Pancreas (tissue), 10 donors: ENCODE data around the gene PADI4. TPM values are rescaled to one million over a fixed set of nuclear protein-coding genes. Genes with fewer than 3 reads are reported as not detected.

Source experiments
- ATAC-seq, 4 donors: fragments of 200-7000 bp; cut with Tn5 transposase; one replicate each; pipeline versions ENCODE4 v1.8.0 to v1.9.1; 2020; ENCODE audit warnings: mild to moderate bottlenecking in 4 of 4, moderate library complexity in 4 of 4
- DNase-seq, 6 donors: peaks; one replicate each; pipeline ENCODE4 v3.0.0-alpha.2; 2020
- FAIRE-seq: peaks from 2 replicates; lab custom pipeline; 2012; peaks lifted over from hg19 to GRCh38; lab: Jason Lieb, UNC
- H3K27ac ChIP-seq, 4 donors: fragments of 200-600 bp; sonication (generic); 1 replicate in 3 of 4; 2 replicates in 1 of 4; pipeline versions ENCODE4 v1.5.0 to v1.8.0; 2020
- H3K27me3 ChIP-seq, 4 donors: fragments of 200-600 bp; one replicate each; pipeline ENCODE4 v1.8.0; 2021
- H3K36me3 ChIP-seq, 3 donors: fragments of 200-600 bp; sonication (generic) in 1 of 3; one replicate each; pipeline versions ENCODE4 v1.5.0 to v1.8.0; 2020 to 2021
- H3K4me1 ChIP-seq, 3 donors: fragments of 200-600 bp; one replicate each; pipeline ENCODE4 v1.8.0; 2021
- H3K4me3 ChIP-seq, 4 donors: fragments of 200-600 bp; sonication (generic) in 2 of 4; one replicate each; pipeline versions ENCODE4 v1.5.0 to v1.8.0; 2020 to 2021
- H3K9me3 ChIP-seq, 4 donors: fragments of 200-600 bp; one replicate each; pipeline ENCODE4 v1.8.0; 2021
- CTCF ChIP-seq, 4 donors: fragments of 200-600 bp; sonication (generic) in 3 of 4; IDR thresholded peaks; one replicate each; pipeline versions ENCODE4 v1.5.0 to v1.8.0; 2021; ENCODE audit warnings: antibody characterized with exemption in 4 of 4
- WGBS, 2 donors: extraction: QIAGEN DNeasy Blood & Tissue Kit; methylation state at CpG; one replicate each; pipeline ENCODE4 v1.1.7; 2013; 5-methylcytosine and 5-hydroxymethylcytosine counted together
- intact Hi-C, 3 donors: fragments of 100-400 bp; cut with DNase I; formaldehyde crosslinking; loops; one replicate each; pipeline versions ENCODE4 v1.11.1 to v1.14.2; 2022
- polyA plus RNA-seq, 2 donors: library from polyadenylated mRNA; stranded (reverse); fragments of 200-250 nt; gene quantifications; one replicate each; pipeline ENCODE4 v1.2.3, GENCODE V29; 2013
- total RNA-seq, 6 donors: library from RNA; stranded (reverse); fragmentation: NEBNext Ultra II Directional in 4 of 6; extraction: Animal tissue kit (Norgen Biotek cat#: 25700) in 4 of 6; gene quantifications; one replicate each; pipeline versions ENCODE4 v1.2.1 to v1.2.4, GENCODE V29; 2021 to 2023
- donor health status: healthy with polysubstance abuse.
- donor health status: DM: no; HTN: no; CAD: no; lungs with moderate emphysema.
- donor health status: DM: no; HTN: no; CAD: no.
- donor health status: control.
- donor health status: control.
- donor health status: Bipolar disorder and iron deficiency.
- donor health status: DM: yes; HTN: yes; CAD: no.
- donor health status: DM: no; HTN: no; CAD: no.
- donor health status: DM: no; HTN: no; CAD: no.
- donor health status: DM: yes; HTN: yes; CAD: no.

The PADI4 gene
- total and polyA plus RNA-seq, 8 donors: 0.06 to 0.83 (median 0.43) TPM; not detected in 4

- no peaks in the 10 kb centered on the region for H3K9me3 ChIP-seq
- 88 to 91% methylated on average over 10 of the region's 10 CpGs for WGBS, 2 donors
- FAIRE-seq (no peak), ATAC-seq (no peak), DNase-seq (no peak)
- H3K27ac ChIP-seq: no peak overlapping the region
- H3K36me3 ChIP-seq: no peaks in the 10 kb centered on the region
- H3K4me1 ChIP-seq: no peaks in the 10 kb centered on the region
- intact Hi-C loops: no loop called here
- TF ChIP-seq CTCF (IDR thresholded peaks at IDR 0.05): no peak
- H3K27me3 ChIP-seq: no peaks in the 10 kb centered on the region
- H3K4me3 ChIP-seq: no peak overlapping the region
Measured at GRCh38 chr1:17375651-17376050, 67.7 kb downstream of the PADI4 start.

GRCh38 chr1:17377325-17377953 lies 69.4 kb downstream of the PADI4 start:
- DNase-seq: no peak
- no peak for ATAC-seq
- no peak overlapping the region for H3K4me3 ChIP-seq
- intact Hi-C loops: no loop called here
- no peak for FAIRE-seq
- no peaks in the 10 kb centered on the region for H3K9me3 ChIP-seq
- WGBS, 2 donors: 10 to 13% methylated on average over 16 of the region's 16 CpGs
- no peak for TF ChIP-seq CTCF (IDR thresholded peaks at IDR 0.05)
- no peaks in the 10 kb centered on the region for H3K27me3 ChIP-seq
- no peaks in the 10 kb centered on the region for H3K4me1 ChIP-seq
- no peak overlapping the region for H3K27ac ChIP-seq
- no peaks in the 10 kb centered on the region for H3K36me3 ChIP-seq

- no peak for FAIRE-seq
- intact Hi-C loops: no loop called here
- H3K36me3 ChIP-seq: no peaks in the 10 kb centered on the region
- no peak for TF ChIP-seq CTCF (IDR thresholded peaks at IDR 0.05)
- H3K9me3 ChIP-seq: no peaks in the 10 kb centered on the region
- no peaks in the 10 kb centered on the region for H3K4me1 ChIP-seq
- no peak overlapping the region for H3K4me3 ChIP-seq
- no peak for DNase-seq
- no peak overlapping the region for H3K27ac ChIP-seq
- WGBS, 2 donors: 76 to 83% methylated on average over 2 of the region's 2 CpGs
- H3K27me3 ChIP-seq: no peaks in the 10 kb centered on the region
- ATAC-seq: no peak
Measured at GRCh38 chr1:17381161-17381560, 73.2 kb downstream of the PADI4 start.

- no peak for ATAC-seq
- DNase-seq: no peak
- Histone ChIP-seq H3K4me3 (no peak overlapping the region), H3K27me3 (no peaks in the 10 kb centered on the region), H3K9me3 (no peaks in the 10 kb centered on the region), H3K4me1 (no peaks in the 10 kb centered on the region), H3K27ac (no peak overlapping the region), H3K36me3 (no peaks in the 10 kb centered on the region)
- intact Hi-C loops: no loop called here
- no peak for TF ChIP-seq CTCF (IDR thresholded peaks at IDR 0.05)
- WGBS, 2 donors: 52 to 66% methylated on average over 10 of the region's 10 CpGs
- no peak for FAIRE-seq
Measured at GRCh38 chr1:17392199-17392740, 84.3 kb downstream of the PADI4 start.

GRCh38 chr1:17393230-17393629 lies 85.2 kb downstream of the PADI4 start:
- no peak for ATAC-seq
- TF ChIP-seq CTCF (IDR thresholded peaks at IDR 0.05): no peak
- intact Hi-C loops: no loop called here
- H3K4me3 ChIP-seq: no peak overlapping the region
- H3K36me3 ChIP-seq: no peaks in the 10 kb centered on the region
- H3K9me3 ChIP-seq: no peaks in the 10 kb centered on the region
- H3K27ac ChIP-seq: no peak overlapping the region
- WGBS, 2 donors: 56 to 60% methylated on average over 8 of the region's 8 CpGs
- no peaks in the 10 kb centered on the region for H3K4me1 ChIP-seq
- no peak for DNase-seq
- no peaks in the 10 kb centered on the region for H3K27me3 ChIP-seq
- no peak for FAIRE-seq
